Left renal cortex interstitium (tissue), 4 donors: ENCODE data around the gene MIB1. TPM values are rescaled to one million over a fixed set of nuclear protein-coding genes. Genes with fewer than 3 reads are reported as not detected.

Experiments
- DNase-seq, 4 donors: peaks; one replicate each; pipeline ENCODE4 v3.0.0-alpha.2; 2013; ENCODE audit warnings: low read depth in 4 of 4, low spot score in 2 of 4, missing footprints in 1 of 4
- polyA plus RNA-seq, 4 donors: library from polyadenylated mRNA; unstranded; fragments of 120-200 nt; gene quantifications; one replicate each; pipeline ENCODE4 v1.2.1, GENCODE V29; 2013; ENCODE audit not compliant: insufficient read length in 4 of 4

Gene MIB1
- polyA plus RNA-seq, 4 donors: 58.0 to 71.0 (median 63.7) TPM

- no peak for DNase-seq
These were observed 67.6 kb downstream of the MIB1 start for GRCh38 chr18:21808185-21808584.

GRCh38 chr18:21809725-21810124 lies 69.1 kb downstream of the MIB1 start:
- no peak for DNase-seq

DNA sequence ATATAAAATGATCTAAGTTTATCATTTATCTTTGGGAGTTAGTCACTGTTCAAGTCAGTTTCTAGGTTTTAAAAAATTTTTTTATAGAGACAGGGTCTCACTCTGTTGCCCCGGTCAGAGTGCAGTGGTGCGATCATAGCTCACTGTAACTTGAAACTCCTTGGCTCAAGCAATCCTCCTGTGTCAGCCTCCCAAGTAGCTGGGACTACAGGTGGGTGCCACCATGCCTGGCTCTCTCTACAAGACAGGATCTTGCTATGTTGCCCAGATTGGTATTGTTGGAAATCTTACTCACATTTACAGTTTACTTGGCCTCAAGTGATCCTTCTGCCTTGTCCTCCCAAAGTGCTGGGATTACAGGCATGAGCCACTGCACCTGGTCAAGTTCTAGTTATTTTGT lies 74.5 kb downstream of the MIB1 start:
- no peak for DNase-seq

DNA sequence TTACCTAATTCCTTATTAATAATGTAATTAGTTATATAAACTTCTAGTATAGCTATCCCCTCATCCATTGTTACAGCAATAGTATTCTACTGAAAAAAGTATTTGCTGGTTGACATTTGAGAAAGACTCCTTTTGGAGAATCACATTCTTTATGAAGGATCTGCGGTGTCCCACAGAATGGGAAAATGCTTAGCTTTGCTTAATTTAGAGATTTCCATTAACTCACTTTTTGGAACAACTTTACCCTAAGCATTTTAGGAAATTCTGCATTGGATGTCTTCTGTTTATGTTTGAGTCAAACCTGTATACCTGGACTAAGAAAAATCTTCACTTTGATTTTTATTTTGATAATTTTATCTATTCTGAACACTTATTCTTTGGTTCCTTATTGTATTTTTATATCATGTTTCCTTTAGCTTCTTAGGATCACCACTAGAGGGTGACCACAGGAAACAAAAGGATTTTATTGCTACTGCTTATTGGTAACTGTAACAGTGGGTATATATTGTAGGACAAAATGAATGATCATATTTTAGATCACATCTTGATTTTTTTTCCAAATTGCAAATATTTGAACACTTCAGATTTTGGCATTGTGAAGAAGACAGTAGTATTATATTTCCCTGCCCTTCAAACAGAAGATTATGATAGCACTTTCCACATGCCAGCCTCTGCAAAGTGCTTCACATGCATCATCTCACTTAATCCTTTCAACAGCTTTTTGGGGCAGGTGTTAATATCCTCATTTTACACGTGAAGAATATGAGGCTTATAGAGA lies 79.6 kb downstream of the MIB1 start:
- DNase-seq: no peak

- DNase-seq: no peak
These were observed 80.2 kb downstream of the MIB1 start for GRCh38 chr18:21820811-21821143.

- DNase-seq: no peak
These were observed 83.3 kb downstream of the MIB1 start for GRCh38 chr18:21823848-21824247.

- DNase-seq: no peak
These were observed 85.6 kb downstream of the MIB1 start for GRCh38 chr18:21826196-21826595.

GRCh38 chr18:21826641-21827302 lies 86.2 kb downstream of the MIB1 start:
- DNase-seq: no peak

GRCh38 chr18:21830532-21830931 lies 89.9 kb downstream of the MIB1 start:
- DNase-seq: no peak

DNA sequence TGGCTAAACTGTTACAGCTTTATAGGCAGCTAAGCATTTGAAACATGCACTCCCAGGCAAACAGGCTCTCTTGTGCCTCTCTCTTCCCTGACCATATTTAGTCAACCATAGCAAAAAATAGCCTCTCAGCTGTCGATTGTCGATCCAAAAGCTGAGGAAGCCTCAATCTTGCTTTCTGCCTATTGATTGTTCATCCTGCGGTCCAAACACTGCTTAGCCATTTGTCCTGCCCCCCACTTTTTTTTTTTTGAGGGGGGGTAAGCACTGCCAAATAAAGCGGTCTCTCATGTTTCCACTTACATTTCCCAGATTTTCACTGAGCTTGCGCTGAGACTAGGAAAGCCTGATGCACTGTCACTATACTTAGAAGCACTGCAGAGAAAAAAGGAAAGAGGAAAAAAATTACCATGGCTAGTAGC lies 90.8 kb downstream of the MIB1 start:
- peak in 2 of 4 donors; percentile 14 to 17 for DNase-seq

GRCh38 chr18:21833604-21834298 lies 93.2 kb downstream of the MIB1 start:
- no peak for DNase-seq

GRCh38 chr18:21834299-21834660 lies 93.7 kb downstream of the MIB1 start:
- DNase-seq: no peak

- DNase-seq: no peak
These were observed 101.0 kb downstream of the MIB1 start for GRCh38 chr18:21841570-21841969.

DNA sequence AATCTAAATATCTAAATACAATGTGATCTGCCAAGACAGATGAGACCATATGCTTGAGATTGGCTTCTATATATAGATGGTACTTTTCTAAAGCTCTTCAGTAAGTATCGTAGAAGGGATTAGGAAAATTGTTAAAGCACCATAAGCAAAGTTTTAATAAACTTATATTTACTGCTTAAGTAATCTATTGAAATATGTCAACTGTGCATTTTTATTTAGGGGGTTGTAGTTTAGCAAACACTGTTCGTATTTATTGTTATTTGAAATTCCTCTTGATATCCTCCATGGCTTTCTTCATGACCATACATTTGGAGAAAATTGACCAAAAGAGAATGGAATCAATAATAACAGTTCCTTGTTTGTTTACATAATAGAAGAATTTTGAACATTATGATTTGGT lies 102.7 kb downstream of the MIB1 start:
- DNase-seq: no peak

GRCh38 chr18:21851327-21851961 lies 110.9 kb downstream of the MIB1 start:
- DNase-seq: no peak

GRCh38 chr18:21853016-21853415 lies 112.4 kb downstream of the MIB1 start:
- peak in 2 of 4 donors; percentile 1 to 37 for DNase-seq

DNA sequence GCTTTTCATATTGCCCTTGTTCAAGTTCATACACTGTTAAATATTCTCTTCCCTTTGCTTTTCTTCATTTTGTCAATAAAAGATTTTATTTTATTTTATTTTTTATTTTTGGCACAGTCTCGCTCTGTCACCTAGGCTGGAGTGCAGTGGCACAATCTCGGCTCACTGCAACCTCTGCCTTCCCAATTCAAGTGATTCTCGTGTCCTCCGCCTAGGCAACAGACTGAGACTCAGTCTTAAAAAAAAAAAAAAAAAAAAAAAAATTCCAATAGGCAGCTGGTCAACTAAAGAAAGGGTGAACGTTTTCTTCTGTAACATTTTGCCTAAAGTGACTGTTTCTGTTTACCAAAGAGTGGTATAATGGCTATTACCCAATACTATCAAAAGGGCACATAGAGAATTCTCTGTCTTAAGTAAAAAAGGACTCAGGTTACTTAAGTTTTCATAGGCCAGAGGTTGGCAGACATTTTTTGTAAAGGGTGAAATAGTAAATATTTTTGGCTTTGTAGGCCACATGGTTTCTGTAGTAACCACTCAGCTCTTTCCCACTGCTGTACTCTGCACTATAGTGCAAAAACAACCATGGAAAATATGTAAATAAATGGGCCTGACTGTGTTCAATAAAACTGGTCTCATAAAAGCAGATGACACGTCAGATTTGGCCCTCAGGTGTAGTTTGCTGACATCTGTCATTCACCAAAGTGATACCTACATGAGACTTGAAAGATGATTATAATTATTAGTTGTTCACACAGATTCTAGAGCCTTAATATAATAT lies 113.4 kb downstream of the MIB1 start:
- DNase-seq: no peak

DNA sequence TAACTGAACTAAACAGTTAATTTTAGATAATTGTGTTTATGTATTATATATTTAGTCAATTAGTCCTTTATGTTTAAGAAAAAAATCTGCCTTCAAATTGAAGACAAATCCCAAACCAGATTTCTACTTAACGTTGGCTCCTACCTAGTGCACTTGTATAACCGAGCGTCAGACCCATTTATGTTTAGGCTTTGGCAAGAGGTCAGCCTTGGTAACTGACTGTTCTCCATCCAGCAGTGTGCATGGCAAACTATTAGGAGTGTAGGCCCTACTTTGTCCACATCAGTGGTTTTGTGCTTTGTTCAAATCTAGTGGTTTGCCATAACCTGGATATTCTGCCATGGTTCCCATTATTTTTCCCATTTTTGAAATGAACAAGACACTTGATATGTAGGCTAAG lies 114.8 kb downstream of the MIB1 start:
- no peak for DNase-seq

DNA sequence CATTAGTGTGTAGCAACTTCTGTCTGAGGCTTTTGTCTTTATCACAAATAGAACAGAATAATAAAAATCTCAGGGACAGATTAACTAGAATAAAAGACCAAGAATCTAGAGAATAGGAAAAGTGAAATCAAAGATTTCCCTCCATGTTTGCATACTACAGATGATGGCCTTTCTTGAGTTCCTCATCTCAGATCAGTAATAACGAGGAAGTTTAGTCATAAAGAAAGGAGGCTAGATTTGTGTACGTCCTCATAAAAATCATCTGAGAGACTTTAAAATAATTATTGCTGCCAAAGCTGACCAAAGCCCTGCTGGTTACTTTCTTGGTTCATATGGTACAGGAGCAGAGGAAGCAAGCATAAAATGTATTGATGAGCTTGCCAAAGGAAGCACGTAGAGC lies 117.3 kb downstream of the MIB1 start:
- DNase-seq: no peak

GRCh38 chr18:21858544-21858943 lies 118.0 kb downstream of the MIB1 start:
- DNase-seq: no peak

DNA sequence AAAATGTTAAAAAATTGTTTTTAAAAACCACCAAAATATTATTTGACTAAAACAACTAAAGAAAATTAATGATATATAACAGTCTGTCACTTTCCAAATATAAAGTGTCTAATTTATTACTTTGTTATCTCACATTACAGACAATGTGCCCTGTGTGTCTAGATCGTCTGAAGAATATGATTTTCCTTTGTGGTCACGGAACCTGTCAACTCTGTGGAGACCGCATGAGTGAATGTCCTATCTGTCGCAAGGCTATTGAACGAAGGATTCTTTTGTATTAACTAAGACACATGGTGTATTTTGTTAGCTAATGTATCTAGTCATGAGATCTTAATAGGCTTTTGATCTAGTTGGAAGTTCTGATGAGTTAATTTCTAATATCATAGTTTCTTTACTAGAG lies 123.8 kb downstream of the MIB1 start:
- DNase-seq: no peak
